HG03521 (cell line): ENCODE measurements around the gene RAD51B.

Experiments
- ATAC-seq: cut with Tn5 transposase; IDR thresholded peaks from one replicate; pipeline ENCODE4 v1.9.1; 2021; ENCODE audit warnings: mild to moderate bottlenecking, moderate library complexity; ENCODE audit not compliant: unreplicated experiment

The RAD51B gene

GRCh38 chr14:68140076-68140741, 320.6 kb downstream of the RAD51B start:
- no peak for ATAC-seq

- ATAC-seq: no peak
Observed at GRCh38 chr14:68140806-68141205, 321.2 kb downstream of the RAD51B start.

GRCh38 chr14:68141281-68142088, 321.9 kb downstream of the RAD51B start:
- no peak for ATAC-seq

GRCh38 chr14:68143341-68143841, 323.8 kb downstream of the RAD51B start:
- ATAC-seq: no peak

- ATAC-seq: no peak
Observed at GRCh38 chr14:68144051-68144681, 324.6 kb downstream of the RAD51B start.

- no peak for ATAC-seq
Observed at GRCh38 chr14:68145036-68145435, 325.5 kb downstream of the RAD51B start.

- ATAC-seq: no peak
Observed at GRCh38 chr14:68145539-68145938, 326.0 kb downstream of the RAD51B start.

GRCh38 chr14:68146818-68147217, 327.2 kb downstream of the RAD51B start:
- no peak for ATAC-seq

GRCh38 chr14:68147303-68147702, 327.7 kb downstream of the RAD51B start:
- ATAC-seq: no peak

- ATAC-seq: no peak
Observed at GRCh38 chr14:68148276-68148675, 328.7 kb downstream of the RAD51B start.

- ATAC-seq: no peak
Observed at GRCh38 chr14:68148763-68149162, 329.2 kb downstream of the RAD51B start.

- no peak for ATAC-seq
Observed at GRCh38 chr14:68153275-68153674, 333.7 kb downstream of the RAD51B start.

GRCh38 chr14:68154275-68154674, 334.7 kb downstream of the RAD51B start:
- ATAC-seq: no peak

- ATAC-seq: no peak
Observed at GRCh38 chr14:68157971-68158371, 338.4 kb downstream of the RAD51B start.

GRCh38 chr14:68158640-68159039, 339.1 kb downstream of the RAD51B start:
- ATAC-seq: no peak

- ATAC-seq: no peak
Observed at GRCh38 chr14:68159701-68160633, 340.4 kb downstream of the RAD51B start.

- no peak for ATAC-seq
Observed at GRCh38 chr14:68160779-68161546, 341.4 kb downstream of the RAD51B start.

- ATAC-seq: no peak
Observed at GRCh38 chr14:68162887-68163286, 343.3 kb downstream of the RAD51B start.

- no peak for ATAC-seq
Observed at GRCh38 chr14:68164711-68165113, 345.1 kb downstream of the RAD51B start.
